NT2/D1 (cell line): ENCODE results near the gene PISD.

Experiments
- DNase-seq: peaks from one replicate; pipeline ENCODE4 v3.0.0-alpha.2; 2011; ENCODE audit warnings: low read depth, low spot score
- H3K27me3 ChIP-seq: 2 replicates; pipeline ENCODE4 v1.6.0; 2011; ENCODE audit warnings: mild to moderate bottlenecking; ENCODE audit not compliant: insufficient read length, insufficient read depth
- H3K36me3 ChIP-seq: 2 replicates; pipeline ENCODE4 v1.6.1; 2011; ENCODE audit warnings: mild to moderate bottlenecking, low read length, mixed read lengths; ENCODE audit not compliant: insufficient read depth, insufficient read length
- H3K4me1 ChIP-seq: 2 replicates; pipeline ENCODE4 v1.5.1; 2011; ENCODE audit not compliant: insufficient read depth, insufficient read length
- H3K4me3 ChIP-seq: 2 replicates; pipeline ENCODE4 v1.5.1; 2011; ENCODE audit warnings: low read depth; ENCODE audit not compliant: insufficient read length
- H3K9ac ChIP-seq: 2 replicates; pipeline ENCODE4 v1.6.0; 2011; ENCODE audit warnings: low read depth; ENCODE audit not compliant: insufficient read length
- H3K9me3 ChIP-seq: 2 replicates; pipeline ENCODE4 v1.5.1; 2011; ENCODE audit warnings: mild to moderate bottlenecking, low read length; ENCODE audit not compliant: insufficient read depth
- SUZ12 ChIP-seq: IDR thresholded peaks from 2 replicates; pipeline ENCODE4 v1.6.1; 2011; ENCODE audit not compliant: insufficient read length, insufficient read depth; ENCODE audit errors: extremely low read depth
- YY1 ChIP-seq: IDR thresholded peaks from 2 replicates; pipeline ENCODE4 v1.6.1; 2011; ENCODE audit not compliant: insufficient read length, insufficient read depth
- ZNF274 ChIP-seq: IDR thresholded peaks from 2 replicates; pipeline ENCODE4 v1.6.1; 2011; ENCODE audit warnings: mild to moderate bottlenecking, low read depth, low read length

The PISD gene

DNA sequence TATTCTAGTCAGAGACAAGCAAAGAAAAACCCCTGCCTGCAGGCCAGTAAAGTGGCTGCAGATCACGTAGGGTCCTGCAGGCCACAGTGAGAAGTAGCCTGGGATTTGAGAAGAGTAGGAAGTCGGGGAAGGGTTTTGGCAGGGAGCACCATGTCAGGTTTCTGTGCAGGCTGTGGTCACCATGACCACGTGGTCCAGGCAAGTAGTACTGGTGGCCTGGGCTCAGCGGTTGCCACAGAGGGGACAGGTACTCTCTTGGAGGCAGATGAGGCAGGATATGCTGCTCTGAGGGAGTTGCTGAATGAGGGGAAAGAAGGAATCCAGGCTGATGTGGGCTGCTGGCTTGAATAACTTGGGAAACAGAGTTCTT, 46.5 kb downstream of the PISD start:
- Histone ChIP-seq H3K9me3 (no peaks in the 10 kb centered on the region), H3K9ac (no peak overlapping the region), H3K4me1 (peaks cover 6% of the 10 kb centered on the region), H3K27me3 (no peaks in the 10 kb centered on the region), H3K4me3 (no peak overlapping the region), H3K36me3 (peaks cover 37% of the 10 kb centered on the region)
- TF ChIP-seq YY1 = no peak
- no peak for TF ChIP-seq ZNF274
- TF ChIP-seq SUZ12 = no peak
- no peak for DNase-seq

DNA sequence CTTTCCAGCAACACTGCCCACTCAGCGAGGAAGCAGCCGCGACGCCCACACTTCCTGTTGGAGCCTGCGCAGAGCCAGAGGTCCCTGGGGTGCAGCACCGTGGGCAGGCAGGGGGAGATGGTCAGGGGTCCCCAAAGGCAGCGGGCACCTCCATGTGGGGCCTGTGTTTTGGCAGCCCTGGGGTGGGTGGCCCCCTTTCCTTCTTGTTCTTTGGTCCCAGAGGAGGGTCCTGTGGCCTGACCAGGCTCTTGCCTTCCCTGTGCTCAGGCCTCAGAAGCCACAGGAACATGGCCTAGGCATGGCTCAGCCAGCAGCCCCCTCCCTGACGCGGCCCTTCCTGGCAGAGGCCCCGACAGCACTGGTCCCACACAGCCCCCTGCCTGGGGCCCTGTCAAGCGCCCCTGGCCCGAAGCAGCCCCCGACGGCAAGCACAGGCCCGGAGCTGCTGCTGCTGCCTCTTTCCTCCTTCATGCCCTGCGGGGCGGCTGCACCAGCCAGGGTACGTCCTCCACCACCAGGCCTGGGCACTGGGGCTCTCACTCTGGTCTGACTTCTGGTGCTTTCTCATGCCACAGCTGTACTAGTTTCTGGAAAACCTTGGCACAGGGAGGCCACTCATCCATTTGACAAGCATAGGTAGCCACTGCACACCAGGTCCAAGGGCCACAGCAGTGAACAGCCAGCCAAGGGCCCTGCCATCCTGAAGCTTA, 47.1 kb downstream of the PISD start:
- TF ChIP-seq SUZ12 = no peak
- no peak for TF ChIP-seq YY1
- TF ChIP-seq ZNF274 = no peak
- Histone ChIP-seq H3K4me3 (no peak overlapping the region), H3K9me3 (no peaks in the 10 kb centered on the region), H3K4me1 (peaks cover 6% of the 10 kb centered on the region), H3K9ac (no peak overlapping the region), H3K27me3 (no peaks in the 10 kb centered on the region), H3K36me3 (peaks cover 32% of the 10 kb centered on the region)
- no peak for DNase-seq

DNA sequence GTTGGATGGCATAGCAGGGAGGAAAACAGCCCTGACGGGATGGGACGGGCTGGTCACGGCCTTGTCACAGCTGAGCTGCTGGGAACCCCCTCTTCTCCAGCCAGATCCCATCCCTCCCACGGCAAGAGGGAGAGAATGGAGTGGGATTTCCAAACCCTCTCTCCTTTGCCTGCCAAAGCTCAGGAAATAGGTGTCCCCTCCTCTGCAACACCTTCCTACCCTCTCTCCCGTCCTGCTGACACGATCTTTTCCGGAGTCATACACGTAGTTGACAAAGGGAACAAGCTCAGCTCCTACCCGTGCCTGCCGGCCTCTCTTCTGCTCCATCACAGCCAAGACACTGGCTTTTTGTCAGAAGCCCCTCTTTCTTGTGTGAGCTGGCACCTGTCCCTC, 48.1 kb downstream of the PISD start:
- no peaks in the 10 kb centered on the region for H3K9me3 ChIP-seq
- no peak for TF ChIP-seq SUZ12
- no peak for TF ChIP-seq ZNF274
- TF ChIP-seq YY1 = no peak
- no peak overlapping the region for H3K4me3 ChIP-seq
- H3K36me3 ChIP-seq = peaks cover 21% of the 10 kb centered on the region
- peak overlapping the region; percentile 10 for H3K9ac ChIP-seq
- H3K27me3 ChIP-seq = no peaks in the 10 kb centered on the region
- H3K4me1 ChIP-seq = peaks cover 6% of the 10 kb centered on the region
- DNase-seq = no peak

GRCh38 chr22:31613286-31613903, 48.6 kb downstream of the PISD start:
- H3K4me1 ChIP-seq = peaks cover 6% of the 10 kb centered on the region
- DNase-seq = no peak
- TF ChIP-seq YY1 (no peak), SUZ12 (no peak), ZNF274 (no peak)
- peak overlapping the region; percentile 10 for H3K9ac ChIP-seq
- no peaks in the 10 kb centered on the region for H3K9me3 ChIP-seq
- no peak overlapping the region for H3K4me3 ChIP-seq
- H3K27me3 ChIP-seq = no peaks in the 10 kb centered on the region
- H3K36me3 ChIP-seq = peaks cover 17% of the 10 kb centered on the region

GRCh38 chr22:31612891-31613285, 49.1 kb downstream of the PISD start:
- DNase-seq = no peak
- H3K4me3 ChIP-seq = no peak overlapping the region
- H3K4me1 ChIP-seq = peaks cover 6% of the 10 kb centered on the region
- H3K9me3 ChIP-seq = no peaks in the 10 kb centered on the region
- TF ChIP-seq SUZ12 (no peak), ZNF274 (no peak), YY1 (no peak)
- H3K36me3 ChIP-seq = peaks cover 12% of the 10 kb centered on the region
- no peaks in the 10 kb centered on the region for H3K27me3 ChIP-seq
- H3K9ac ChIP-seq = no peak overlapping the region

- H3K9ac ChIP-seq = no peak overlapping the region
- no peak for TF ChIP-seq YY1
- no peak for TF ChIP-seq SUZ12
- TF ChIP-seq ZNF274 = no peak
- no peaks in the 10 kb centered on the region for H3K27me3 ChIP-seq
- DNase-seq = no peak
- peaks cover 5% of the 10 kb centered on the region for H3K36me3 ChIP-seq
- no peak overlapping the region for H3K4me3 ChIP-seq
- H3K4me1 ChIP-seq = peaks cover 6% of the 10 kb centered on the region
- H3K9me3 ChIP-seq = no peaks in the 10 kb centered on the region
Measured at GRCh38 chr22:31611061-31611760, 50.8 kb downstream of the PISD start.

- DNase-seq = no peak
- peaks cover 5% of the 10 kb centered on the region for H3K36me3 ChIP-seq
- no peaks in the 10 kb centered on the region for H3K27me3 ChIP-seq
- no peak overlapping the region for H3K4me3 ChIP-seq
- no peaks in the 10 kb centered on the region for H3K9me3 ChIP-seq
- peaks cover 6% of the 10 kb centered on the region for H3K4me1 ChIP-seq
- TF ChIP-seq YY1 = no peak
- TF ChIP-seq ZNF274 = no peak
- TF ChIP-seq SUZ12 = no peak
- no peak overlapping the region for H3K9ac ChIP-seq
Measured at GRCh38 chr22:31610611-31611010, 51.4 kb downstream of the PISD start.
